Measurements from ENCODE around the gene MESP2. TPM values are rescaled to one million over a fixed set of nuclear protein-coding genes. Genes with fewer than 3 reads are reported as not detected.
A peak's percentile ranks its signal among the peaks of the same experiment; 100 is the strongest.

Gene MESP2
- polyA plus RNA-seq, 1 of the 3 experiments (the other 2 are of a cell fraction): 0.31 TPM

DNA sequence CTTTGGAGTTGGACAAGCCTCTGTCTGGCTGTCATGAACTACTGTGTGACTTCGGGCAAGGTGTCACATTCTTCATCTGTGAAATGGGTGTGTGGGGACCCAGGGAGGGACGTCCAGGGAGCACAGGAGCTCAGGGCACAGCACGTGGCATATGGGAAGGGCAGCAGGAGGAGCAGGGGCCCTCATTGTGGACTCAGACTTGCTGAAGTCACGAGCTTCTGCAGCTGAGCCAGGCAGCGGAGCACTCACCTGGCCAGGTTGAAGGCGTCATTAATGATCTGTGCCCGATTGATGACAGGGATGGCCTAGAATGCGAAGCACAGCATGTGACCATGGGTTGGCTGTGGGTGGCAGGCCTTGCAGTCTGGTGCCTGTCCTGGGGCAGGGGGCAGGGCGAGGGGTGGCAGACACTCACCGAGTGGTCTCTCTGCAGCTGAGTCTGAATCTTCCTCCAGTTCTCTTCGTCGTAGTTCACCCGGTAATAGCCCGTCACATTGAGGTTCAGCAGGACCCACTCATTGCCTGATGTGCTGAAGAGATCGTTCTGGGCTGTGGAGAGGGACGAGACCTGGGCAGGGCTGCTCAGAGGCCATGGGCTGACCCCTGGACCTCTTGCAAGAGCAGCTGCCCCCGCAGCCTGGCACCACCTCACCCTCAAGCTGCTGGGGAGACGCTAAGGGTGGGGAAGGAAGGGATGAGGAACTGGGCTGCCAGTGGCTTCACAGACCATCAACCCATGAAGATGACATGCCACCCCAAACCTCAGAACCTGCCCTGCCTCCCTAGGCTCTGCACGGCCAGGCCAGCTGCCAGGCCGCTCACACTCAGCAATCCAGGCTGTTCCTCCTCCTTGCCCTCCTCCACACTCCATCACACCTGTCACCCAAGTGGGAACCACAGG, 23.1 kb downstream of the MESP2 start:
- peaks cover 0 to 10% of the 10 kb centered on the region in 2 experiments for H3K36me3 ChIP-seq (replicated peaks in 1 of 2; ENCODE audit: control insufficient read depth in 1 of 2, insufficient read depth in 2 of 2, low read length in 1 of 2)
- H3K9me2 ChIP-seq: no peaks in the 10 kb centered on the region
- H3K4me2 ChIP-seq: no peak overlapping the region
- H3K27ac ChIP-seq (ENCODE audit: low read depth in 2 of 2, low read length in 1 of 2): no peak overlapping the region
- ChIA-PET CTCF (interaction anchor here (0.7 to 2.1 kb wide), 3 partner anchors 13 to 75 kb away, joined by 3 to 6 read pairs (median 3); no protein-coding TSS in a partner anchor), POLR2A (no interaction called here)
- TF ChIP-seq TAF1 (IDR thresholded peaks at IDR 0.05; ENCODE audit: borderline replicate concordance, low read depth, low read length) (no peak), GATA2 (CRISPR knock-in tag; IDR thresholded peaks at IDR 0.05) (no peak), FOSL2 (IDR thresholded peaks at IDR 0.05; ENCODE audit: borderline replicate concordance, low read depth) (no peak), EZH2phosphoT487 (IDR thresholded peaks at IDR 0.05; ENCODE audit: borderline replicate concordance, low read depth) (no peak), CHD2 (IDR thresholded peaks at IDR 0.05; ENCODE audit: low read length, partially characterized antibody) (no peak), NFIC (IDR thresholded peaks at IDR 0.05; ENCODE audit: borderline replicate concordance) (no peak), EP300 (IDR thresholded peaks at IDR 0.05; ENCODE audit: borderline replicate concordance in 1 of 2, low read depth in 1 of 2, low read length in 1 of 2) (no peak)
- TF ChIP-seq, protein P1, sequence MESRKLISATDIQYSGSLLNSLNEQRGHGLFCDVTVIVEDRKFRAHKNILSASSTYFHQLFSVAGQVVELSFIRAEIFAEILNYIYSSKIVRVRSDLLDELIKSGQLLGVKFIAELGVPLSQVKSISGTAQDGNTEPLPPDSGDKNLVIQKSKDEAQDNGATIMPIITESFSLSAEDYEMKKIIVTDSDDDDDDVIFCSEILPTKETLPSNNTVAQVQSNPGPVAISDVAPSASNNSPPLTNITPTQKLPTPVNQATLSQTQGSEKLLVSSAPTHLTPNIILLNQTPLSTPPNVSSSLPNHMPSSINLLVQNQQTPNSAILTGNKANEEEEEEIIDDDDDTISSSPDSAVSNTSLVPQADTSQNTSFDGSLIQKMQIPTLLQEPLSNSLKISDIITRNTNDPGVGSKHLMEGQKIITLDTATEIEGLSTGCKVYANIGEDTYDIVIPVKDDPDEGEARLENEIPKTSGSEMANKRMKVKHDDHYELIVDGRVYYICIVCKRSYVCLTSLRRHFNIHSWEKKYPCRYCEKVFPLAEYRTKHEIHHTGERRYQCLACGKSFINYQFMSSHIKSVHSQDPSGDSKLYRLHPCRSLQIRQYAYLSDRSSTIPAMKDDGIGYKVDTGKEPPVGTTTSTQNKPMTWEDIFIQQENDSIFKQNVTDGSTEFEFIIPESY (IDR thresholded peaks at IDR 0.05; ENCODE audit: borderline replicate concordance, low read depth): no peak
- TF ChIP-seq, protein P2, sequence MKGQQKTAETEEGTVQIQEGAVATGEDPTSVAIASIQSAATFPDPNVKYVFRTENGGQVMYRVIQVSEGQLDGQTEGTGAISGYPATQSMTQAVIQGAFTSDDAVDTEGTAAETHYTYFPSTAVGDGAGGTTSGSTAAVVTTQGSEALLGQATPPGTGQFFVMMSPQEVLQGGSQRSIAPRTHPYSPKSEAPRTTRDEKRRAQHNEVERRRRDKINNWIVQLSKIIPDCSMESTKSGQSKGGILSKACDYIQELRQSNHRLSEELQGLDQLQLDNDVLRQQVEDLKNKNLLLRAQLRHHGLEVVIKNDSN (IDR thresholded peaks at IDR 0.05; ENCODE audit: borderline replicate concordance, low read depth): no peak
- no peaks in the 10 kb centered on the region for H3K79me2 ChIP-seq (ENCODE audit: insufficient read depth)
- H3K4me3 ChIP-seq (ENCODE audit: low read depth in 2 of 2, low read length in 1 of 2): no peak overlapping the region
- no peaks in the 10 kb centered on the region for H3K9me3 ChIP-seq
- WGBS (ENCODE audit: low lambda C conversion rate): 90% methylated on average over 18 of the region's 20 CpGs
- no peak overlapping the region for H2AFZ ChIP-seq (ENCODE audit: low read depth)
- no peaks in the 10 kb centered on the region for H3F3A ChIP-seq (replicated peaks; ENCODE audit: insufficient read depth)
- DNase-seq: peak; percentile 17
- H3K9ac ChIP-seq: no peak overlapping the region
- H4K20me1 ChIP-seq (ENCODE audit: insufficient read depth): no peaks in the 10 kb centered on the region
- no peaks in the 10 kb centered on the region for H3K4me1 ChIP-seq (ENCODE audit: control insufficient read depth in 1 of 2, insufficient read depth in 2 of 2, low read depth in 1 of 2, low read length in 1 of 2)
- H3K27me3 ChIP-seq (ENCODE audit: insufficient read depth): no peaks in the 10 kb centered on the region

DNA sequence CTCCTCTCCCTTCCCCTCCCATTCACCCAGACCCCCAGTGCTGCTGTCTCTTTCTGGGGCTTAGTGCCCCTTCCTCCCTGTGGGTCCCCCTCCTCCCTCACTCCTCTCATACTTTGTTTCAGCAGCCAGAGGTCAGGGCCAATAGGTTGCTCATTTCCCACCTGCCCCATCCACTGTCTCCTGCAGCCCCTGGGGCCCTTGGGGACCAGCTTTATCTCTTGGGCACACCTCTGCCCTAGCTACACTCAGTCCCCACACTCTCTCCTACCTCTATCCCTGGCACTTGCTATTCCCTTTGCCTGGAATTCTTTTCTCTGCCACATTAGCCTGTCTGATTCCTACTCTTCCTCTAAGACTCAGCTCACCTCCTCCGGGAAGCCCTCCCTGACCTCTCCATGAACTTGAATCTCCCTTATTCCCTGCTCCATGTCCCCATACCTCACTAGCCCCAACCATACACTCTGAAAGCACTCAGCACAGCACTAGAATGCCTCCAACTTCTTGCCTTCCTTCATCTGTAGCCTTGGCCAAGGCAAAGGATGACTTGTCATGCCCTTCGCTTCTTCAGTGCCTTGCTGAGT, 23.9 kb downstream of the MESP2 start:
- Histone ChIP-seq H3K4me3 (ENCODE audit: low read depth in 2 of 2, low read length in 1 of 2) (no peak overlapping the region), H4K20me1 (ENCODE audit: insufficient read depth) (no peaks in the 10 kb centered on the region), H3K27me3 (ENCODE audit: insufficient read depth) (no peaks in the 10 kb centered on the region), H3K27ac (ENCODE audit: low read depth in 2 of 2, low read length in 1 of 2) (no peak overlapping the region), H3K4me2 (no peak overlapping the region), H2AFZ (ENCODE audit: low read depth) (no peak overlapping the region), H3K9me2 (no peaks in the 10 kb centered on the region), H3K9ac (no peak overlapping the region), H3K4me1 (ENCODE audit: control insufficient read depth in 1 of 2, insufficient read depth in 2 of 2, low read depth in 1 of 2, low read length in 1 of 2) (no peaks in the 10 kb centered on the region), H3K9me3 (no peaks in the 10 kb centered on the region), H3F3A (replicated peaks; ENCODE audit: insufficient read depth) (no peaks in the 10 kb centered on the region), H3K36me3 (replicated peaks in 1 of 2; ENCODE audit: control insufficient read depth in 1 of 2, insufficient read depth in 2 of 2, low read length in 1 of 2) (peaks cover 0 to 10% of the 10 kb centered on the region in 2 experiments), H3K79me2 (ENCODE audit: insufficient read depth) (no peaks in the 10 kb centered on the region)
- 100% methylated on average over 2 of the region's 2 CpGs for WGBS (ENCODE audit: low lambda C conversion rate)
- ChIA-PET POLR2A (no interaction called here), CTCF (interaction anchor here (0.7 to 2.1 kb wide), 4 partner anchors 12 to 75 kb away, joined by 3 to 6 read pairs (median 3); no protein-coding TSS in a partner anchor)
- DNase-seq: peak; percentile 18
- TF ChIP-seq TAF1 (IDR thresholded peaks at IDR 0.05; ENCODE audit: borderline replicate concordance, low read depth, low read length): no peak

Data from SK-N-SH (cell line).